CD4-positive, alpha-beta T cell treated with Interleukin-6 at 100 ng/mL for 8 hours (primary cell): ENCODE results near the gene DPP6.
"Not testable (repeated sequence)": the region's sequence is repeated elsewhere in the genome, so short reads cannot be mapped to it uniquely, and the experiment has no call there.

ENCODE experiments used
- DNase-seq: peaks from one replicate; pipeline ENCODE4 v3.0.0-alpha.2; 2020; ENCODE audit warnings: mixed read lengths, low spot score

DPP6 gene

GRCh38 chr7:154910977-154911376, 858.8 kb downstream of the DPP6 start:
- no peak for DNase-seq

DNA sequence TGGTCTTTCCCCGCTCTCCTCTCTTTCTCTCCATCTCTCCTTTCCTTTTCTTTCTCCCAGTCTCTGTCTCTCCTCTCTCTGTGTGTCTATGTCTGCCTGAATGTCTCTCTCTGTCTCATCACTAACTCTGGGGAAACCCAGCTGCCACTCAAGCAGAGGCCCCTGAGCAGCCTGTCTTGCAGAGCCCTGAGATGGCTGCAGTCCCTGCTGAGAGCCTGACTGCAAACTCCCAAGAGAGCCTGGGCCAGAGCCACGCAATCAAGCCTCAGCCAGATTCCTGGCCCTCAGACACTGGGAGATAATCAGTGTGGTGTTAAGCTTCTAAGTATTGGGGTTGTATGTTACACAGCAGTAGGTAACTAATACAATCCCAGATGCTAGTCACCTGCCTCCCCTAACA, 859.2 kb downstream of the DPP6 start:
- no peak for DNase-seq

GRCh38 chr7:154911862-154912455, 859.8 kb downstream of the DPP6 start:
- DNase-seq, result no peak

- no peak for DNase-seq
Measured at GRCh38 chr7:154912871-154913637, 860.9 kb downstream of the DPP6 start.

GRCh38 chr7:154913638-154914307, 861.6 kb downstream of the DPP6 start:
- DNase-seq, result peak; percentile 84

GRCh38 chr7:154914308-154914995, 862.3 kb downstream of the DPP6 start:
- no peak for DNase-seq

DNA sequence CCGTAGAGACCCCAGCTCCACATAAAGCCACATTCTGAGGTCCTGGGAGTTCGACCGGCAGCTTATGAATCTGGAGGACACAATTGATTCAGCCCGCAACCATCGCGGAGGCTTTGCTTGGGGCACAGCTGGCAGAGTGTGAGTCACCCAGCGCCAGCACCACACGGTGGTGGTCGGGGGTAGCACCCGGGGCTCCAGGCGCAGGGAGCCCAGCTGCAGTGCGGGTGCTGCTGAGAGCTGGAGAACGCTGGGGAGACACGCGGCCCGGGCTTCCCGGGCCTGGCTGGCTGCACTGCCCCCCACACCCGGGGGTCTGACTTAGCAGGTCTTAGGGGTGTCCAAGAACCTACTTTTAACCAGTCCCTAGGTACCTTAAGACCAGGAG, 862.8 kb downstream of the DPP6 start:
- DNase-seq, result no peak

- no peak for DNase-seq
Measured at GRCh38 chr7:154915600-154915999, 863.4 kb downstream of the DPP6 start.

DNA sequence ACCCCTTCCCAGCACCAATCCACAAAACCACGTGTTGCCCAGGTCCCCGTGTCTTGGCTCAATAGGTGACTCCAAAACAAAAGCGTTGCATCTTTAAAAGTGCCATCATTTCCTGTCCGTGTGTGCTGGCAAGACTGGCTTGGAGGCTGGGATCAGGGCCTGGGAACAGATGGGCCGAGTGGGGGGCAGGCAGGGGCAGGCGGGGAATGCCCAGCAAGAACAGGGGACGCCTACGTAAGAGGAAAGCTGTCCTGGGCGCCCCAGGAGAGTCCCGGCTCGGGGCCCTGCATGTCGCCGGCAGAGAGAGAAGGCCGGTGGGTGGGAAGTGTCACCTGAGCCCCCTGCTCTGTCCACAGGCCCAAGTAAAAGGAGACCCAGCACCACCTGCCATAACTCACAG, 864.2 kb downstream of the DPP6 start:
- DNase-seq, result no peak

DNA sequence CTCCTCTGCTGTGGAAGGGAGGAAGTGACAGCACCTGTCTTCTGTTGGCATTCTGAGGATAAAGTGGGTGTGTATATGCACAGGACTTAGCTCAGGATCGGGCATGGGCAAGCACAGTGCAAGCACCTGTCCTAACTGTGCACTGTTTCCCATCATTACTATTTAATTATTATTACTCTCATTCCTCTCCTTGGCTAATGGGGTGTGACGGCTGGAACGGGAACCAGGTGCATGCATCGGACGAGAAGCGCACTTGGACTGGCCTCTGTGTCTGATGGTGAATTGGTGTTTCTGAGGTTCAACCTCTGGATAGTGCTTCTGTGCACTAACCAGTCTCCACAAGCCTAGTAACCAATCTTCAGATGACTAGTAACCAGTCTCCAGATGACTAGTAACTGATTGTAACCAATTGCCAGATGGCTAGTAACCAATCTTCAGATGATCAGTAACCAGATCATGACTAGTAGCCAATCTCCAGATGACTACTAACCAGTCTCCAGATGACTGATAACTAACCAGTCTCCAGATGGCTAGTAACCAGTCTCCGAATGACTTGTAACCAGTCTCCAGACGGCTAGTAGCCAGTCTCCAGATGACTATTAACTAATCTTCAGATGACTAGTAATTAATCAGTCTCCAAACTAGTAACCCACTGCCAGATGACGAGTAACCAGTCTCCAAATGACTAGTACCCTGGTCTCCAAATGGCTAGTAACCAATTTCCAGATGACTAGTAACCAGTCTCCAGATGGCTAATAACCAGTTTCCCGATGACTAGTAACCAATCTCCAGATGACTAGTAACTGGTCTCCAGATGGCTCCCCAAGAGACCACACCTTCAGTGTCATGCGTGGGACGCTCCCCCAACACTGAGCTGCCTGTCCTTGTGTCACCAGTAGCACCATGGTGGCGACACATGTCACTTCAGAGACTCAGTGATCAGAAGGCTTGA, 864.9 kb downstream of the DPP6 start:
- no peak for DNase-seq

DNA sequence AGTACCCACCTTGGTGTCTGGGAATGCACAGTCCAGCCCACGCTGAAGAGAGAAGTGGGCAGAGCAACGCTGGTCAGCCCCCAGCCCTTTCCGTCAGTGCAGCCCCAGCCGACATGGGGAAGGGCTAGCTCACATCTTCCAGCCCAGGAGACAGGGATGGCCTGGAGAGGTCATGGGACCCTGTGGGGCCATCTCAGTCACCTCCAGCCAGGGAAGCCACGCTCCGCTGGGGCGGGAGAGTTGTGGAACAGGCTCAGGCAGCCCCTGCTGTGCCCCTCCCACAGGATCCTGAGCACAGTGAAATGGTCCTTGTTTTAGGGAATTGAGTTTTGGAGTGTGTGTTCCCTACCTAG, 865.6 kb downstream of the DPP6 start:
- no peak for DNase-seq

DNA sequence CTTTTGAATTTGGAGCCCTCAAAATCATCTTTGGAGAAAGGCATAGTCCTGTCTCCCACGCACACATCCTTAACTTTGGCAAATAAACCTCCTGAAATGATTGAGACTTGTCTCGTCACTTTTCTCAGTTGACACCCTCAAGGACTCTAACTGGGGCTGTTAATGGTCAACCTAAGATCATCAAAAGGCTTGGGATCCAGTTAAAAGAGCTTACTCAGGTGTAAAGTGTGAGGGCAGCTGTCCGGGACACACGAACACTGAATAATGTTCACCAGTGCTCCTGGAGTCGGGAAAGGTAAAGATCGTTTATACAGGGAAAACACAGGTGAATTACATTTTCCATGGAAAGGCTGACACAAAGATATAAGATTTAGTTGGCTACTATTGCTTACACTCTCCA, 866.1 kb downstream of the DPP6 start:
- DNase-seq, result no peak

- DNase-seq, result no peak
Measured at GRCh38 chr7:154918741-154919140, 866.5 kb downstream of the DPP6 start.

GRCh38 chr7:154919344-154920225, 867.4 kb downstream of the DPP6 start:
- no peak for DNase-seq

DNA sequence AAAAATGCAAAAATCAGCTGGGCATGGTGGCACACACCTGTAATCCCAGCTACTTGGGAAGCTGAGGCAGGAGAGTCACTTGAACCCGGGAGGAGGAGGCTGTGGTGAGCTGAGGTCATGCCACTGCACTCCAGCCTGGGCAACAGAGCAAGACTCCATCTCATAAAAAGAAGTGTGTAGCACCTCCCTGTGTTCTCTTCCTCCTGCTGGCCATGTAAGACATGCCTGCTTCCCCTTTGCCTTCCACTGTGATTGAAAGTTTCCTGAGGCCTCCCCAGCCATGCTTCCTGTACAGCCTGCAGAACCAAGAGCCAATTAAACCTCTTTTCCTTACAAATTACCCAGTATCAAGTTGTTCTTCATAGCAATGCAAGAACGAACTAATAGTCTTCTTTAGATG, 870.3 kb downstream of the DPP6 start:
- not testable (repeated sequence) for DNase-seq

GRCh38 chr7:154927624-154928125, 875.5 kb downstream of the DPP6 start:
- DNase-seq, result peak; percentile 78

- peak; percentile 85 for DNase-seq
Measured at GRCh38 chr7:154928136-154929005, 876.2 kb downstream of the DPP6 start.

GRCh38 chr7:154929006-154929726, 877.0 kb downstream of the DPP6 start:
- no peak for DNase-seq

DNA sequence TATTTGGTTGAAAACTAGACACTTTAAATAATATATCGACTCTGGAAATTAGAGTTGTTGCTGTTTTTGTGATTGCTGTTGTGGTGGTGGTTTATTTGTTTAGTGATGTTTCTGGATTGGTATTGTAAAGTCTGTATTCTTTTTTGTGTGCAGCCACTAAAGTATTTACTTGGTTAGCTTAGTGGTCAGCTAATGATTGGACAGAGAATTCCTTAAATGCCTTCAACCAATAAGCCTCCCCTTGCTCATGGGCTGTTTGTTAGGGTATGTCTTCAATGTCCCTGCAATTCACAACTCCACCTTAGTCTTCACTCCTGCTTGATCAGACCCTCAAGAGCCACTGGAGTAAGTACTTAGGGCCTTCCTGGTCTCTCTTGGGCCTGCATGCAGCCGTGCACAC, 879.7 kb downstream of the DPP6 start:
- no peak for DNase-seq
